CD8-positive, alpha-beta memory T cell (primary cell): Measurements from ENCODE around the gene ABCC8. TPM values are rescaled to one million over a fixed set of nuclear protein-coding genes. Genes with fewer than 3 reads are reported as not detected.

Experiments used
- CTCF ChIA-PET: fragments of 350-600 bp; sonication (Branson Sonifier 250); formaldehyde crosslinking; loops from one replicate; lab custom pipeline; 2021; ENCODE audit warnings: antibody characterized with exemption; lab: Charles Lee
- POLR2A ChIA-PET: fragments of 350-600 bp; sonication (Branson Sonifier 250); formaldehyde crosslinking; loops from one replicate; lab custom pipeline; 2021; ENCODE audit warnings: antibody characterized with exemption; lab: Charles Lee
- DNase-seq, 5 donors: peaks; one replicate each; pipeline versions ENCODE4 v3.0.0 to v3.0.0-alpha.2; 2020 to 2022; ENCODE audit warnings: mixed read lengths in 1 of 5
- H3K27ac ChIP-seq: one replicate; pipeline ENCODE4 v1.7.0; 2013; ENCODE audit warnings: low read depth, mild to moderate bottlenecking, low read length, moderate library complexity
- H3K27me3 ChIP-seq: 2 replicates; pipeline ENCODE4 v1.7.0; 2013; ENCODE audit warnings: low read length, mild to moderate bottlenecking; ENCODE audit not compliant: insufficient read depth, poor library complexity, severe bottlenecking
- H3K36me3 ChIP-seq: 2 replicates; pipeline ENCODE4 v1.7.0; 2013; ENCODE audit warnings: mild to moderate bottlenecking, low read length, moderate library complexity; ENCODE audit not compliant: insufficient read depth
- H3K4me1 ChIP-seq: 2 replicates; pipeline ENCODE4 v1.7.0; 2013; ENCODE audit warnings: mild to moderate bottlenecking, low read length, moderate library complexity; ENCODE audit not compliant: insufficient read depth
- H3K4me3 ChIP-seq: 2 replicates; pipeline ENCODE4 v1.7.0; 2013; ENCODE audit warnings: mild to moderate bottlenecking, low read length
- H3K9me3 ChIP-seq: 2 replicates; pipeline ENCODE4 v1.7.0; 2013; ENCODE audit warnings: mild to moderate bottlenecking, low read length
- H3K27ac Mint-ChIP-seq, 8 donors: one replicate each; pipeline ENCODE4 v1.8.0; 2020 to 2021; ENCODE audit warnings: mixed read lengths in 8 of 8, mild to moderate bottlenecking in 6 of 8, inconsistent platforms in 3 of 8, moderate library complexity in 3 of 8
- H3K27me3 Mint-ChIP-seq, 2 donors: one replicate each; pipeline ENCODE4 v1.8.0; 2020 to 2021; ENCODE audit warnings: mixed read lengths in 2 of 2, mild to moderate bottlenecking in 1 of 2, moderate library complexity in 1 of 2
- H3K36me3 Mint-ChIP-seq, 3 donors: one replicate each; pipeline ENCODE4 v1.8.0; 2020 to 2021; ENCODE audit warnings: mixed read lengths in 3 of 3, inconsistent platforms in 1 of 3, mild to moderate bottlenecking in 1 of 3
- H3K4me1 Mint-ChIP-seq, 3 donors: one replicate each; pipeline ENCODE4 v1.8.0; 2020 to 2021; ENCODE audit warnings: mixed read lengths in 3 of 3, inconsistent platforms in 1 of 3, mild to moderate bottlenecking in 1 of 3
- H3K4me3 Mint-ChIP-seq, 7 donors: one replicate each; pipeline ENCODE4 v1.8.0; 2020 to 2021; ENCODE audit warnings: mixed read lengths in 7 of 7, mild to moderate bottlenecking in 6 of 7, moderate library complexity in 4 of 7, inconsistent platforms in 2 of 7
- H3K9me3 Mint-ChIP-seq, 5 donors: one replicate each; pipeline ENCODE4 v1.8.0; 2020 to 2022; ENCODE audit warnings: mixed read lengths in 5 of 5, mild to moderate bottlenecking in 3 of 5, moderate library complexity in 2 of 5, inconsistent platforms in 1 of 5
- polyA plus RNA-seq: library from polyadenylated mRNA; unstranded; fragments of 300-500 nt; fragmentation: Illumina TruSeq; gene quantifications from one replicate; pipeline ENCODE4 v1.2.3, GENCODE V29; 2021
- total RNA-seq, 2 experiments: library from RNA; stranded (reverse); gene quantifications; one replicate each; pipeline ENCODE4 v1.2.3, GENCODE V29; 2021

Gene ABCC8
- total and polyA plus RNA-seq, 3 experiments from 2014 or later, result not detected

DNA sequence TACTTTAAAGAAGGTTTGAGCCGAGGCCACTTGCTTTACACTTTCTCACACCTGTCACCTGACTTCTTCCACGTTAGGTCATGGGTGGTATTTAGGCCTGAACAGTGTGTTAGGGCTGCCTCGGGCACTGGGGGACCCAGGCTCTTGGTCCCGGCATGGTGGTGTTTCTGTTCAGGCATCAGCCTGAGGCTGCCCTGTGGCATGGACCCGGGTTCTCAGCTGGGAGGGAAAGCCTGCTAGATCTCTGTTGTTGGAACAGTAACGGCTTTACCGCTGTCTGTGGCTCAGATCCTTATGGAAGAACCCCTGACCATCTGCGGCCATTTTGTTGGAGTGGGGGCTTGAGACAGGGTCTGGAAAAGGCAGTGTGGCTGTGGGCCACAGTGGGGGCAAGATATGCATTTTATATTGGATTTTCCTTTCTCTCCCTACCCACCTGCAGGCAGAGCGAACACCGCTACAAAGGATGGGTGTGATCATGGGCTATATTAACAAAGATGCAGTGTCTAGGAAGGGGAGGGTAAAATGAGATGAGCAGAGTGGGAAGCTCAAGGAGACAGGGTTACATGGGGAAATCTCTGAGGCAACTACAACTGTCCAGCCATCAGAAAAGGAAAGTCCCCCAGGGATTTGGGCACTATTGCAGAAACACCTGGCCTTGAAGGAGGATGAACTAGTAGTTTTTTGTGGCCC lies 86.5 kb downstream of the ABCC8 start:
- H3K9me3 Mint-ChIP-seq, result no peaks in the 10 kb centered on the region
- no peak for DNase-seq
- CTCF ChIA-PET, result interaction anchor here (0.7 to 1.9 kb wide), 11 partner anchors 9 to 173 kb away, joined by 3 to 6 read pairs (median 3); no protein-coding TSS in a partner anchor
- H3K4me1 ChIP-seq, result peaks cover 5% of the 10 kb centered on the region
- H3K36me3 ChIP-seq, result no peaks in the 10 kb centered on the region
- H3K27me3 Mint-ChIP-seq, result no peaks in the 10 kb centered on the region
- H3K27ac ChIP-seq, result no peak overlapping the region
- peak overlapping the region; percentile 79 to 94 (median 81) for H3K4me3 Mint-ChIP-seq
- peaks cover 4 to 11% (median 6%) of the 10 kb centered on the region in 3 donors for H3K4me1 Mint-ChIP-seq
- no peaks in the 10 kb centered on the region for H3K36me3 Mint-ChIP-seq
- no peaks in the 10 kb centered on the region for H3K27me3 ChIP-seq
- peak overlapping the region in 6 of 8 donors; percentile 4 to 93 (median 54) for H3K27ac Mint-ChIP-seq
- POLR2A ChIA-PET, result interaction anchor here (0.9 to 1.0 kb wide), 2 partner anchors 104 to 313 kb away, joined by 3 to 5 read pairs; partner anchors contain the start of gene RPS13
- peak overlapping the region; percentile 74 for H3K4me3 ChIP-seq
- H3K9me3 ChIP-seq, result no peaks in the 10 kb centered on the region

DNA sequence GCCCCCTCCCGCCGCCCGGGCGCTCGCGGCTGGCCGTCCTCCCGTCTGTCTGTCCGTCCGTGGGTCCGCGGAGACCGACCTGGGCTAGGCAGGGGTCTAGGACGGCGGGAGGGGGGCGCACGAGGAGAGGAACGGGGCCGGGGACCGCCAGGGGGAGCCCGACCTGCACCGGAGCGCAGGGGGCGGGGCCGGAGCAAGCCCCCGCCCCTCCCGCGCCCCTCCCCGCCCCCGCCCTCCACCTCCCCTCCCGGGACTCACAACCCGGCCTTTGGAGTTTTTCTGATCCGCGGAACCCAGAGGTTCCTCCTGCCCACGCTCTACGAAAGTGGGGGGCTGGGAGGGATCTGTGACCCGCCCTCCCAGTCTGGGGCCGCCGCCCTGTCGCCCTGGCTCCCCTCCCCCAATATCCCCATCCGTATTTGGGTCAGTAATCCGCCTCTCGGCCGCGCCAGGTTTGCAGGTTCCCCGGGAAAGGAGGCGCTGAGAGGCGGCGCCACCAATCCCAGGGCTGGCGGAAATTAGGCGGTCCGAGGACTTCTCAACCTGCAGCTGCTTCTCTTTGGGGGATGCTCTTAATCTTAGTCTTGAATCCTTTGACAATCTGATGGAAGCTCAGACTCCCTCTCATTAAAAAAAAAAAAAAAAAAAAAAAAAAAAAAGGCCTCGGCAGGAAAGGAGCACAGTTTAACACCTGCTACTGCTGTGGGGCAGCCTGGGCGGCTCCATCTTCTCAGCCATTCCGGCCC lies 87.3 kb downstream of the ABCC8 start:
- no peak overlapping the region for H3K27ac ChIP-seq
- H3K27me3 ChIP-seq, result no peaks in the 10 kb centered on the region
- ChIA-PET POLR2A (interaction anchor here (0.6 to 1.0 kb wide), 3 partner anchors 103 to 312 kb away, joined by 3 to 5 read pairs (median 3); partner anchors contain the start of gene RPS13), CTCF (interaction anchor here (0.7 to 1.9 kb wide), 14 partner anchors 10 to 172 kb away, joined by 3 to 14 read pairs (median 4); no protein-coding TSS in a partner anchor)
- no peaks in the 10 kb centered on the region for H3K36me3 ChIP-seq
- peak; percentile 76 to 86 (median 80) for DNase-seq
- no peaks in the 10 kb centered on the region for H3K9me3 ChIP-seq
- peak overlapping the region in 6 of 8 donors; percentile 39 to 95 (median 79) for H3K27ac Mint-ChIP-seq
- H3K4me3 ChIP-seq, result peak overlapping the region; percentile 74
- H3K36me3 Mint-ChIP-seq, result no peaks in the 10 kb centered on the region
- H3K9me3 Mint-ChIP-seq, result no peaks in the 10 kb centered on the region
- no peaks in the 10 kb centered on the region for H3K27me3 Mint-ChIP-seq
- H3K4me3 Mint-ChIP-seq, result peak overlapping the region; percentile 79 to 94 (median 81)
- H3K4me1 Mint-ChIP-seq, result peaks cover 4 to 11% (median 6%) of the 10 kb centered on the region in 3 donors
- H3K4me1 ChIP-seq, result peaks cover 5% of the 10 kb centered on the region

- ChIA-PET CTCF (interaction anchor here (0.6 to 1.8 kb wide), 12 partner anchors 9 to 139 kb away, joined by 3 to 14 read pairs (median 4); no protein-coding TSS in a partner anchor), POLR2A (no interaction called here)
- peak within 1 kb of the TSS; percentile 74 for H3K4me3 ChIP-seq
- no peak within 1 kb of the TSS for H3K27ac ChIP-seq
- H3K27me3 Mint-ChIP-seq, result no peaks in the 10 kb centered on the region
- no peaks in the 10 kb centered on the region for H3K9me3 ChIP-seq
- no peaks in the 10 kb centered on the region for H3K36me3 Mint-ChIP-seq
- H3K9me3 Mint-ChIP-seq, result no peaks in the 10 kb centered on the region
- H3K36me3 ChIP-seq, result no peaks in the 10 kb centered on the region
- H3K4me3 Mint-ChIP-seq, result peak within 1 kb of the TSS; percentile 79 to 94 (median 81)
- peaks cover 5% of the 10 kb centered on the region for H3K4me1 ChIP-seq
- H3K4me1 Mint-ChIP-seq, result peaks cover 4 to 11% (median 6%) of the 10 kb centered on the region in 3 donors
- no peak for DNase-seq
- H3K27me3 ChIP-seq, result no peaks in the 10 kb centered on the region
- peak within 1 kb of the TSS in 5 of 8 donors; percentile 54 to 95 (median 77) for H3K27ac Mint-ChIP-seq
These were observed 87.9 kb downstream of the ABCC8 start, which contains the start of gene KCNJ11 for GRCh38 chr11:17388609-17389210. KCNJ11 (minus strand) TSS chr11:17388659; CDS start chr11:17388091, 568 bp downstream.

DNA sequence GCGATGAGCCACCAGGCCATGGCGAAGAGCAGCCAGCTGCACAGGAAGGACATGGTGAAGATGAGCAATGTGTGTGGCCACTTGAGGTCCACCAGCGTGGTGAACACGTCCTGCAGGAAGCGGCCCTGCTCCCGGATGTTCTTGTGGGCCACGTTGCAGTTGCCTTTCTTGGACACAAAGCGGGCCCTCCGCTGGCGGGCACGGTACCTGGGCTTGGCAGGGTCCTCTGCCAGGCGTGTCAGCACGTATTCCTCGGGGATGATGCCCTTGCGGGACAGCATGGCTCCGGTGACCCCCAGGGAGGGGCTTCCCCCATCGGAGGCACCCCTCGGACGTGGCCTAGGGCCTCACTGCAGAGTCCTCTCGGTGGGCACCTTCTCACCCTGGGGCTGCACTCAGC lies 88.8 kb downstream of the ABCC8 start:
- no peak for DNase-seq
- no peak overlapping the region for H3K27ac ChIP-seq
- POLR2A ChIA-PET, result no interaction called here
- CTCF ChIA-PET, result interaction anchor here (0.9 to 1.5 kb wide), 4 partner anchors 31 to 140 kb away, joined by 3 to 8 read pairs (median 6); no protein-coding TSS in a partner anchor
- Mint-ChIP-seq H3K4me1 (peaks cover 4 to 11% (median 6%) of the 10 kb centered on the region in 3 donors), H3K9me3 (no peaks in the 10 kb centered on the region), H3K36me3 (no peaks in the 10 kb centered on the region), H3K4me3 (peak overlapping the region; percentile 59 to 84 (median 75)), H3K27ac (peak overlapping the region in 2 of 8 donors; percentile 31 to 90), H3K27me3 (no peaks in the 10 kb centered on the region)
- no peaks in the 10 kb centered on the region for H3K27me3 ChIP-seq
- peaks cover 5% of the 10 kb centered on the region for H3K4me1 ChIP-seq
- no peak overlapping the region for H3K4me3 ChIP-seq
- no peaks in the 10 kb centered on the region for H3K36me3 ChIP-seq
- H3K9me3 ChIP-seq, result no peaks in the 10 kb centered on the region

- ChIA-PET CTCF (interaction anchor here (1.2 to 1.4 kb wide), 2 partner anchors 8 to 118 kb away, joined by 3 to 4 read pairs; no protein-coding TSS in a partner anchor), POLR2A (no interaction called here)
- Histone ChIP-seq H3K27me3 (no peaks in the 10 kb centered on the region), H3K9me3 (no peaks in the 10 kb centered on the region), H3K27ac (no peak overlapping the region), H3K4me1 (peaks cover 5% of the 10 kb centered on the region), H3K36me3 (no peaks in the 10 kb centered on the region), H3K4me3 (no peak overlapping the region)
- Mint-ChIP-seq H3K27me3 (no peaks in the 10 kb centered on the region), H3K27ac (peak overlapping the region in 1 of 8 donors; percentile 31), H3K9me3 (no peaks in the 10 kb centered on the region), H3K4me3 (peak overlapping the region; percentile 44 to 84 (median 68)), H3K4me1 (peaks cover 4 to 11% (median 6%) of the 10 kb centered on the region in 3 donors), H3K36me3 (no peaks in the 10 kb centered on the region)
- DNase-seq, result no peak
These were observed 89.4 kb downstream of the ABCC8 start for GRCh38 chr11:17387254-17387653.

DNA sequence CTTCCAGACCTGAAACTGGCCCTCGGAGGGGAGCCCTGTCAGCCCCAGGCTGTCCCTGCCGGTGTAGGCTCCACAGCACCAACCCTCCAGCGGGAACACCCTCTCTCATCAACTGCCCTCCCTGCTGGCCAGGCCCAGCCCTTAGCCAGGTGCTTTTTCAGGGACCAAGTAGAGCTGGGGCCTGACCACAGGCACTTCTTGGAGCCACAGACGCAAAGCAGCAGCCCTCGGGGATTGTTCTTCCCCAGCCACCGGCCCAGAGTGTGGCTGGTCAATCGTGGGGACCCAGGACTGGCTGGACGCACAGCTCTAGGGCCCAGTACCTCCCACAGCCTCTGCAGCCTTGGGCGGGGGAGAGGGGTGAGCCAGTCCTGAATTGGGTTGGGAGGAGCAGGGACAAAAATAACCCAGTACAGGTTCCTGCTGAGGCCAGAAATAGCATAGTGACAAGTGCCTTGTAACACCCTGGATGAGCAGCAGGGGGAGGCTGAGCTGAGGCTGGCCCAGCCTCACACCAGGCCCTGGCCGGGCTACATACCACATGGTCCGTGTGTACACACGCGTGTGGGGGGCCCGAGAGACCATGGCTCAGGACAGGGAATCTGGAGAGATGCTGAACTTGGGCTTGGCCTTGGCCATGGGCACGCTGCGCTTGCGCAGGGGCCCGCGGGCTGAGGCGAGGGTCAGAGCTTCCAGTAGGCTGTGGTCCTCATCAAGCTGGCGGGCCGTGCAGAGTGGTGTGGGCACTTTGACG lies 90.1 kb downstream of the ABCC8 start:
- Histone ChIP-seq H3K4me3 (no peak overlapping the region), H3K36me3 (no peaks in the 10 kb centered on the region), H3K9me3 (no peaks in the 10 kb centered on the region), H3K27me3 (no peaks in the 10 kb centered on the region), H3K4me1 (peaks cover 5% of the 10 kb centered on the region), H3K27ac (no peak overlapping the region)
- no peaks in the 10 kb centered on the region for H3K27me3 Mint-ChIP-seq
- H3K4me1 Mint-ChIP-seq, result peaks cover 4 to 11% (median 6%) of the 10 kb centered on the region in 3 donors
- POLR2A ChIA-PET, result no interaction called here
- peak in 1 of 5 donors; percentile 15 for DNase-seq
- H3K36me3 Mint-ChIP-seq, result no peaks in the 10 kb centered on the region
- H3K27ac Mint-ChIP-seq, result peak overlapping the region in 1 of 8 donors; percentile 29
- H3K4me3 Mint-ChIP-seq, result peak overlapping the region in 2 of 7 donors; percentile 56 to 75
- H3K9me3 Mint-ChIP-seq, result no peaks in the 10 kb centered on the region
- CTCF ChIA-PET, result interaction anchor here (0.9 to 1.4 kb wide), 3 partner anchors 8 to 119 kb away, joined by 3 to 4 read pairs (median 3); no protein-coding TSS in a partner anchor

DNA sequence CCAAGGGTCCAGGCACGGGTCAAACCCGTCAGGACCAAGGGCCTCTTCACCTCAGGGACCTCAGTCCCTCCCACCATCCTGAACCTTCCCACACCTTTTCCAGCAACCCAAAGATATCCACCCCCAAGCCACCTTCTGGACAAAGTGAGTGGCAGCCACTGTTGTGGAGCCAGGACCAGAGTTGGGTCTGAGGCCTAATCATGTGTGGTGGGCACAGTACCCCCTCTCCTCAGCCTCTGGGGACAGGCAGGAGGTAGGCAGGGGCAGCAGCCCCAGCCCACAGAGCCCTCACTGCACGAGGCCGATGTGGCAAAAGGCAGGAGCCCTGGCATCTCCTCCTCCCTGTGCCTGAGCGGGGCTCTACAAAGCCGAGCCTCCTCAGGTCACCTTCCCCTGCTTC lies 90.7 kb downstream of the ABCC8 start:
- Histone ChIP-seq H3K9me3 (no peaks in the 10 kb centered on the region), H3K4me3 (no peak overlapping the region), H3K27ac (no peak overlapping the region), H3K36me3 (no peaks in the 10 kb centered on the region), H3K4me1 (peaks cover 5% of the 10 kb centered on the region), H3K27me3 (no peaks in the 10 kb centered on the region)
- H3K27ac Mint-ChIP-seq, result no peak overlapping the region
- DNase-seq, result no peak
- H3K36me3 Mint-ChIP-seq, result no peaks in the 10 kb centered on the region
- CTCF ChIA-PET, result interaction anchor here (0.9 to 3.2 kb wide), 3 partner anchors 22 to 142 kb away, joined by 3 to 13 read pairs (median 4); no protein-coding TSS in a partner anchor
- no peak overlapping the region for H3K4me3 Mint-ChIP-seq
- no peaks in the 10 kb centered on the region for H3K9me3 Mint-ChIP-seq
- peaks cover 4 to 11% (median 6%) of the 10 kb centered on the region in 3 donors for H3K4me1 Mint-ChIP-seq
- H3K27me3 Mint-ChIP-seq, result no peaks in the 10 kb centered on the region
- POLR2A ChIA-PET, result no interaction called here
